ENCODE data around the gene FXYD6.

FXYD6 gene

GRCh38 chr11:117910525-117910924 lies 34.1 kb upstream of the FXYD6 start:
- no peak for DNase-seq (ENCODE audit: low spot score)

GRCh38 chr11:117909611-117910382 lies 33.3 kb upstream of the FXYD6 start:
- peak; percentile 83 for DNase-seq (ENCODE audit: low spot score)

GRCh38 chr11:117908959-117909610 lies 32.6 kb upstream of the FXYD6 start:
- DNase-seq (ENCODE audit: low spot score) = peak; percentile 61

GRCh38 chr11:117908109-117908895 lies 31.8 kb upstream of the FXYD6 start:
- DNase-seq (ENCODE audit: low spot score) = no peak

- peak; percentile 90 for DNase-seq (ENCODE audit: low spot score)
These were observed 31.0 kb upstream of the FXYD6 start for GRCh38 chr11:117907276-117908108.

- no peak for DNase-seq (ENCODE audit: low spot score)
These were observed 30.3 kb upstream of the FXYD6 start for GRCh38 chr11:117906710-117907109.

- no peak for DNase-seq (ENCODE audit: low spot score)
These were observed 29.7 kb upstream of the FXYD6 start for GRCh38 chr11:117906126-117906525.

- no peak for DNase-seq (ENCODE audit: low spot score)
These were observed 29.1 kb upstream of the FXYD6 start for GRCh38 chr11:117905524-117905923.

GRCh38 chr11:117903505-117904382 lies 27.3 kb upstream of the FXYD6 start:
- DNase-seq (ENCODE audit: low spot score) = no peak

- DNase-seq (ENCODE audit: low spot score) = no peak
These were observed 25.8 kb upstream of the FXYD6 start for GRCh38 chr11:117902001-117902845.

- DNase-seq (ENCODE audit: low spot score) = no peak
These were observed 25.1 kb upstream of the FXYD6 start for GRCh38 chr11:117901601-117902000.

GRCh38 chr11:117900720-117901440 lies 24.4 kb upstream of the FXYD6 start:
- no peak for DNase-seq (ENCODE audit: low spot score)

GRCh38 chr11:117900121-117900648 lies 23.7 kb upstream of the FXYD6 start:
- no peak for DNase-seq (ENCODE audit: low spot score)

- no peak for DNase-seq (ENCODE audit: low spot score)
These were observed 21.6 kb upstream of the FXYD6 start for GRCh38 chr11:117898059-117898458.

- DNase-seq (ENCODE audit: low spot score) = no peak
These were observed 16.2 kb upstream of the FXYD6 start for GRCh38 chr11:117892651-117893050.

GRCh38 chr11:117891362-117891761 lies 14.9 kb upstream of the FXYD6 start:
- no peak for DNase-seq (ENCODE audit: low spot score)

- no peak for DNase-seq (ENCODE audit: low spot score)
These were observed 11.7 kb upstream of the FXYD6 start for GRCh38 chr11:117888139-117888566.

- no peak for DNase-seq (ENCODE audit: low spot score)
These were observed 11.1 kb upstream of the FXYD6 start for GRCh38 chr11:117887431-117888138.
